MG63 (cell line): Measurements from ENCODE around the gene BTLA. TPM values are rescaled to one million over a fixed set of nuclear protein-coding genes. Genes with fewer than 3 reads are reported as not detected.
"Not testable (repeated sequence)": the region's sequence is repeated elsewhere in the genome, so short reads cannot be mapped to it uniquely, and the experiment has no call there.

Source experiments
- DNase-seq: peaks from one replicate; pipeline ENCODE4 v3.0.0-alpha.2; 2020
- H3K27me3 ChIP-seq: fragments of 250-450 bp; sonication (Bioruptor Pico); 2 replicates; pipeline ENCODE4 v1.5.1; 2020; ENCODE audit warnings: mild to moderate bottlenecking, moderate library complexity
- H3K36me3 ChIP-seq: fragments of 250-450 bp; sonication (Bioruptor Pico); 2 replicates; pipeline ENCODE4 v1.5.1; 2020; ENCODE audit warnings: mild to moderate bottlenecking, moderate library complexity
- H3K4me3 ChIP-seq: fragments of 250-450 bp; sonication (Bioruptor Pico); 2 replicates; pipeline ENCODE4 v1.5.1; 2020; ENCODE audit warnings: mild to moderate bottlenecking, moderate library complexity
- H3K9me3 ChIP-seq: fragments of 250-450 bp; sonication (Bioruptor Pico); 2 replicates; pipeline ENCODE4 v1.5.1; 2020; ENCODE audit warnings: mild to moderate bottlenecking, moderate library complexity
- total RNA-seq: library from RNA; depleted of rRNA; stranded (reverse); fragments of >200 nt; shearing (Covaris generic); gene quantifications from 2 replicates; pipeline ENCODE4 v1.2.3, GENCODE V29; 2014; ENCODE audit warnings: low replicate concordance; rRNA removed

The BTLA gene, protein sequence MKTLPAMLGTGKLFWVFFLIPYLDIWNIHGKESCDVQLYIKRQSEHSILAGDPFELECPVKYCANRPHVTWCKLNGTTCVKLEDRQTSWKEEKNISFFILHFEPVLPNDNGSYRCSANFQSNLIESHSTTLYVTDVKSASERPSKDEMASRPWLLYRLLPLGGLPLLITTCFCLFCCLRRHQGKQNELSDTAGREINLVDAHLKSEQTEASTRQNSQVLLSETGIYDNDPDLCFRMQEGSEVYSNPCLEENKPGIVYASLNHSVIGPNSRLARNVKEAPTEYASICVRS
- total RNA-seq = not detected in 2 replicates

DNA sequence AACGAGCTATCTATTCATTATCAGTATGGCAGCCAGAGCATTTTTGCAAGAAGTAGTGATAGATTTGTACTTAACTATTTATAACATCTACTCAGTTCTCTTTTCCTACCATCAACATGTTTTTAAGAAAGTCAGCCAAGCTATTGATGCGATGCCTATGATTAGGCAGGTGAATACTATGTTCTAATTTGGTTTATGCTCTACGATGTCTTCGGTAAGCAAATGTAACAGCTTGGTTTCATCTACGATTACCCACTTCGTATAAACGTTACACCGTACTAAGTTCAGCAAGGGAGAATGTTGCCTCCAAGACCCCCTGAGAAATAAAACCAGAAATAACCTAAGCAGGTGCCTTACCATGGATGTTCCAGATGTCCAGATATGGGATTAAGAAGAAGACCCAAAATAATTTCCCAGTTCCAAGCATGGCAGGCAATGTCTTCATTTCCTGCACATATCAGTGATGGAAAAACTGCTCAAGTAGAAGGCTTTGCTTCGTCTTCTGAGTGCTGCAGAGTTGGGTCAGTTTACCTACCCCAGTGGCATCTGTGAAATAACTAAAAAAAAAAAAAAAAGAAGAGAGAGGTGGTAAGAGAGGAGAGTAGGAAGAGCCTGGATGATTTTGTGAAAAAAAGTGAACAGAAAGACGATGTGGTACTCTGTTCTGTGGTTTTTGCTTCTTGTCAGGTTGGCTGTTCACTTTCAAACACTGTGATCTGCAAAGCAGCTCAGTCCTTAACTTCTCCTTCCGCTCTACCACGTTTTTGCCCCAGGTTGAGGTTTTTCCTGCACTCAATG lies at the start of gene BTLA:
Gene BTLA, minus strand, starts transcription at position 559 of the 798 bp plus-strand sequence. Its CDS starts 114 bp downstream, at position 445.
- Histone ChIP-seq H3K36me3 (no peaks in the 10 kb centered on the region), H3K4me3 (no peak within 1 kb of the TSS), H3K27me3 (peaks cover 2% of the 10 kb centered on the region), H3K9me3 (no peaks in the 10 kb centered on the region)
- no peak for DNase-seq

DNA sequence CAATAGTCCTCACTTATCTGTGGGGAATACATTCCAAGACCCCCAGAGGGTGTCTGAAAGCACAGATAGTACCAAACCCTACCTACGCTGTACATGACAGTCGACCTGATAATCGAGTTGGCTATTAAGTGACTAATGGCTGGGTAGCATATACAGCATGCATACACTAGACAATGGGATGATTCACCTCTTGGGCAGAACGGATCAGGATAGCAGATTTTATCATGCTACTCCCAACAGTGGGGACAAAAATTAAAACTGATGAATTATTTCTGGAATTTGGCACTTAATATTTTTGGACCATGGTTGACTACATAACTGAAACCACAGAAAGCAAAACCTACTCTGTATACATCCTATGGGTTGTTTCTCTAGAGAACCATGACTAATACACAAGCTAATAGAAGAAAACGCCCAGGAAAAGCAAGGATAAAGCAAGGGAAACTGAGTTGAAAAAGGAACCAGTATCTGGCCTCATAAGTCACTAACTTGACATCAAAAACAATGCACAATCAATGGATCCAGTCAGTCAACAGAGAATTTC lies 47.0 kb upstream of the BTLA start:
- H3K9me3 ChIP-seq = 0 out of 2 replicates have a peak, but pooled peaks cover 1% of the 10 kb centered on the region
- H3K36me3 ChIP-seq = peaks cover 62% of the 10 kb centered on the region
- no peak overlapping the region for H3K4me3 ChIP-seq
- no peaks in the 10 kb centered on the region for H3K27me3 ChIP-seq
- no peak for DNase-seq

DNA sequence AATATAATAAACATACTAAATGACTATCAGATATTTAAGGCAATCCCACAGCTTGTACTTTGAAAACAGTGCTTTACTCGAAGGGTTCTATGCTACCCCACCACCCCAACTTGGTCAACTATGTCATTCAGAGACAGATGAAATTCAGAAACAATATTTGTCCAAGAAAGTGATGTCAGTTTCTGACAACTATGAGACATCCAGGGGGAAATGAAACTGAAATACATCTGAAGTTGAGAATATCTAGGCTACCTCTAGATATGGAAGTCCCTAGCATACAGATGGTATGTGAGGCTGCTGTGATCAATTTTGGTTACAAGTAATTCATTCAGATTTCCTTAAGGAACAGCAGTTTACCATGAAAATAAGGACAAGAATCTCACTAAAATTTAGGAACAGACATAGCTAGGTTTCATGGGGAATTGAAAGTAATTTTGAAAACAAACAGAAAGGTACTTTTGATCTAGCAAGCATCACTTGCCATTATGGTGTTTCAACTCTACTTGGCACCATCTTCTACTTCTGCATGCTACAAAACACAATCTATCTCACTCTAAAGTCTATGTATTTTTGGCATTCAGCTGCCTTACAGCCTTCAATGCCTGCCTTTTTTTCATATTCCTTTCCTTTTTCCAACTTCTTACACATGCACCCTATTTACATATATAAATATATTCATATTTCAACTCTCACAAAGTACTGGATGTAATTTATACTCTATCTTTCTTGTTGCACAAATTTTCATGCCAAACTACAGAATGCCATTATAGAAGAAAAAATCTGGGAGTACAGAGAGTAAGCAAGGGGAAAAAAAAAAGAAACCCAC lies 40.8 kb upstream of the BTLA start:
- Histone ChIP-seq H3K27me3 (no peaks in the 10 kb centered on the region), H3K36me3 (peaks cover 32% of the 10 kb centered on the region), H3K4me3 (no peak overlapping the region)

GRCh38 chr3:112531358-112531781 lies 32.1 kb upstream of the BTLA start:
- Histone ChIP-seq H3K36me3 (peaks cover 33% of the 10 kb centered on the region), H3K4me3 (no peak overlapping the region), H3K9me3 (no peaks in the 10 kb centered on the region), H3K27me3 (no peaks in the 10 kb centered on the region)
- no peak for DNase-seq

More for the DNA sequence above, 40.8 kb upstream of the BTLA start:
- no peak for DNase-seq
- no peaks in the 10 kb centered on the region for H3K9me3 ChIP-seq

DNA sequence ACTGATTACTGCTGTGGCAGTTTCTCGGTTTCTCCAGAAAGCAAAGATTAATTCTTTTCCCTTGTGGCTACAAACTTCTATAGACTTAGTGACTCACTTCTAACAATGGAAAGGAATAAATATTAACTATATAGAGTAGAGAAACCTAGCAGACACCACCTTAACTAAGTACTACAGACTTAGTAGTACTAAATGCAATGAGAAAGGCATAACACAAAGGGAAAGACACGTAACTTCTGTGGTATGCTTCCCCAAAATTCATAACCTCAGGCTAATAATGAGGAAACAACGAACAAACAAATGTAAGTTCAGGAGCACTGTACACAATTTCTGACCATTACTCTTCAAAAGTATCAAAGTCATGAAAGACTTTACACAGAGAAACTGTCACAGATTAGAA lies 31.3 kb upstream of the BTLA start:
- H3K36me3 ChIP-seq = peaks cover 28% of the 10 kb centered on the region
- DNase-seq = no peak

DNA sequence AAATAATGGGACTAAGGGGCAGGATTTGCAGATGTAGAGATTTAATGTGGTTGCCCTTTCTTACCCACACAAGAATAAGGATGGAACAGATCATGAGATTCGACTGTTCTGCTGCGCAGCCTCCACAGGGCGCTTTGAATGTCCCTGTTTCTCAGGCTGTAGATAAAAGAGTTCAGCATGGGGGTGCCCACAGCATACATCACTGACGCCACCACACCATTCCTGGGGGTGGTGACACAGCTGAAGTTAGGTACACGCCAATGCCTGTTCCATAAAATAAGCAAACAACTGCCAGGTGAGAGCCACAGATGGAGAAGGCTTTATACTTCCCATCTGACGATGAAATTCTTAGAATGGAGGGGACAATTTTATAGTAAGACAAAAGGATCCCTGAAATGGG lies 24.9 kb upstream of the BTLA start:
- not testable (repeated sequence) for H3K27me3 ChIP-seq

More for the DNA sequence above, 31.3 kb upstream of the BTLA start:
- no peaks in the 10 kb centered on the region for H3K9me3 ChIP-seq
- H3K4me3 ChIP-seq = no peak overlapping the region
- no peaks in the 10 kb centered on the region for H3K27me3 ChIP-seq

DNA sequence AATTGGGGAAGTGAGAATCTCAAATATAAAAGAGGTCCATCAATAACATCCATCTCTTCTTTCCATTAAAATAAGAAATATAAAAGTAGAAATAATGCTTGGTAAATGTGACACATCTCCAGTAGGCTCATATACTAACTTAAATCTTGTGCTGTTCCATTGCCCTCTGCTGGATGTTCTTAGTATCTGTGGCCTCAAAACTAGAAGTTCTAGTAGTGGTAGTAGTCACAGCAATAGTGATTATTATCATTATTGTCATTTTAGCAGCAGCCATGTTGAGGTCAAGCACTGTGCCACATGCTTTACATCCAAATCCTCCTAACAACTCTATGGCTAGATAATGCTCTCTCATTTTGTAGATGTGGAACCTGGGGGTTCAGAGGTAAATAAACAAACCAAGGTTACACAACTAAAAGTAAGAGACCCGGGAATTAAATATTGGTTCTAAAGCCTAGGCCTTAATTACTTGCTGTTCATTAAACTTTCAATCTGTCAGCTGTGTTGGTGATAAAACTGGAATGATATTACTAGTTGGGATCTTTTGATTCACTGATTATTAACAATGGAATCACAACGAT lies 20.2 kb upstream of the BTLA start:
- H3K27me3 ChIP-seq = no peaks in the 10 kb centered on the region
- H3K9me3 ChIP-seq = no peaks in the 10 kb centered on the region
- H3K4me3 ChIP-seq = no peak overlapping the region
- DNase-seq = peak; percentile 3
- H3K36me3 ChIP-seq = no peaks in the 10 kb centered on the region

More for the DNA sequence above, 24.9 kb upstream of the BTLA start:
- not testable (repeated sequence) for H3K36me3 ChIP-seq, H3K4me3 ChIP-seq, DNase-seq, H3K9me3 ChIP-seq

DNA sequence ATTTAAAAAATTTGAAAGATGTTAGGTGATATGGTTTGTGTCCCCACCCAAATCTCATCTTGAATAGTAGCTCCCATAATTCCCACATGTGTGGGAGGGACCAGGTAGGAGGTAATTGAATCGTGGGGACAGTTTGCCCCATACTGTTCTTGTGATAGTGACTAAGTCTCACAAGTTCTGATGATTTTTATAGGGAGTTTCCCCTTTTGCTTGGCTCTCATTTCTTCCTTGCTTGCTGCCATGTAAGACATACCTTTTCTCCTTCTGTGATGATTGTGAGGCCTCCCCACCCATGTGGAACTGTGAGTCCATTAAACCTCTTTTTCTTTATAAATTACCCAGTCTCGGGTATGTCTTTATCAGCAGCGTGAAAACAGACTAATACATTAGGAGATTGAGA lies 19.7 kb upstream of the BTLA start:
- H3K36me3 ChIP-seq, H3K27me3 ChIP-seq, H3K4me3 ChIP-seq, DNase-seq, H3K9me3 ChIP-seq: not testable (repeated sequence)

DNA sequence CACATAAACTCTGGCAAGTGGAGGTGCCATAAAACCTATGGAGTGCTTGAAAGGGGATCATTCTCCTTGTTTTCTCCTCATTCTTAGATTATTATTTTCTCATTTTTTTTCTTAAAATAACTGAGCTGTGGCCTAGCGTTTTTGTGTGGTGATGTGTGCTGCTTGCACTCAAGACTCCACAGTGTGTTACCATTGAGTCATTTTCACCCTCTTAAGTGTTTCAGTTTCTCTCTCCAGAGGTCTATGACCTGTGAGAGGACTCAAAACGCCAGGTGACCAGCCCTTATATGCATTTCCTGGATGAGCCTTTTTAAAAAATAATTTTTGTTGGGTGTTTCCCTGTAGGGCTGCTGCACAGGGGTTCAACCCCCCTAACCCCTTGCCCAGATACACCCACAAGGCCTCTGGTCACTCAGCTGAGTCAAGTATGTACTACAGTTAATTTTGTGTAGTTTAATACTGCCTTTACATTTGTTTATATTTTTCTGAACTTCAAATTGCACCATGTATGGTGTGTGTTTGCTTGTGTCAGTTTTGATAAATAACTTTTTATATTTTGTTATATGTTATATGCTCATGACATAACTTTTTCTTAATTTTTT lies 15.4 kb upstream of the BTLA start:
- Histone ChIP-seq H3K36me3 (no peaks in the 10 kb centered on the region), H3K27me3 (no peaks in the 10 kb centered on the region), H3K9me3 (peaks cover 5% of the 10 kb centered on the region; the same call in 1 of the 2 replicates), H3K4me3 (no peak overlapping the region)
- no peak for DNase-seq

DNA sequence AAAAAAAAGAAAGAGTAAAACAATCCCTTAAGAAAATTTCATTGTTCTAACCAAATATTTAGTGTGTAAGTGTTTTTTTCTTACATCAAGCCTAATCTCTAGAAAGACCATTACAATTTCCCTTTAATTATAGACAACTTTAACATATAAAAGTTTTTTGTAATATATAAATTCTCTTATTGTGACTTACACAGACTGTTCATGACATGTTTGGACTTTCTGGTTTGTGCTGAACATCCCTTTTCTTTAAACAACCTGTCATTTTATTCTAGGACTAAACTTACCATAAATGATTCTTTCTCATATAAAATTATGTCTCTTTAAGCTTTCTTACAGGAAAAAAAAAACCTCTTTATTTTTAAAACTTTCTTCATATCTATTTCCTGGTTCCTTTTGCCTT lies 13.0 kb upstream of the BTLA start:
- Histone ChIP-seq H3K4me3 (no peak overlapping the region), H3K36me3 (no peaks in the 10 kb centered on the region), H3K9me3 (peaks cover 5% of the 10 kb centered on the region; the same call in 1 of the 2 replicates), H3K27me3 (no peaks in the 10 kb centered on the region)
- DNase-seq = no peak

DNA sequence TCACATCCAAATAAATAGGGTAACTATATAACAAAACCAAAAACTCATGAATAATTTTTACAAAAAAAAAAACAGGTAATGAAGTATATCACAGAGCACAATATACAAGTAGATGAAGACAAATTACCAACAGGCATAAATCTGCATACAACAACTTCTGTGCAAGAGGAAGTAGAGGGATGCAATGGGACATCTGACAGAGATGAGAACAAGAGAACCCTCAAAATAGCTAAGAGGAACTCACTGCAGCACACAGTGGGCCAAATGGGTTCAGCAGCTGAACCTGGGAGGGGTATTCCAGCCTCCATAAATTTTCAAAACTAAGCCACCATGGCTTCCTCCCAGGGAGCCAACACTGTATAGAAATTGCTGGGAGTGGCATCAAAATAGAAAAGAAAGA lies 9.6 kb upstream of the BTLA start:
- no peak for DNase-seq
- peaks cover 5% of the 10 kb centered on the region; the same call in 1 of the 2 replicates for H3K9me3 ChIP-seq
- no peak overlapping the region for H3K4me3 ChIP-seq
- H3K27me3 ChIP-seq = no peaks in the 10 kb centered on the region
- no peaks in the 10 kb centered on the region for H3K36me3 ChIP-seq

DNA sequence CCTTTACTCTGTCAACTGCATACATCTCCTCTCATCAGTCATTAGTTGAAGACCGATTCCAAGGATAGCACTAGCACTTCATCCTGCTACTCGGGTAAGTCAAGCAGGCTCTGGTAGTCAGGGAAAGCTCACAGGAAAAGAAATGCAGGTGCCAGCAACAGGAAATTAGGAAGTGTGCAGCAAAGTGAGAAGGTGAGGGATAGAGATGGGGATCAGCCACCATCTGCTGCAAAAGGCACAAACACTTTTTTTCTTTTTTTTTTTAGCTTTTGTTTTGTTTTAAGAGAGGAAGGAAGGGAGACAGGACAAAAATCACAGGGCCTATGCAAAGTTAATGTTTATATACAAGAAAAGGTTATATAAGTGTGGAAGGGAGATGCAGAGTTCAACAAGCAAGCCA lies 9.0 kb upstream of the BTLA start:
- no peaks in the 10 kb centered on the region for H3K36me3 ChIP-seq
- no peaks in the 10 kb centered on the region for H3K27me3 ChIP-seq
- H3K4me3 ChIP-seq = no peak overlapping the region
- H3K9me3 ChIP-seq = peaks cover 5% of the 10 kb centered on the region; the same call in 1 of the 2 replicates
- no peak for DNase-seq

GRCh38 chr3:112505907-112506306 lies 6.6 kb upstream of the BTLA start:
- Histone ChIP-seq H3K4me3 (no peak overlapping the region), H3K9me3 (no peaks in the 10 kb centered on the region; the same call in 1 of the 2 replicates), H3K27me3 (no peaks in the 10 kb centered on the region), H3K36me3 (no peaks in the 10 kb centered on the region)
- DNase-seq = no peak

DNA sequence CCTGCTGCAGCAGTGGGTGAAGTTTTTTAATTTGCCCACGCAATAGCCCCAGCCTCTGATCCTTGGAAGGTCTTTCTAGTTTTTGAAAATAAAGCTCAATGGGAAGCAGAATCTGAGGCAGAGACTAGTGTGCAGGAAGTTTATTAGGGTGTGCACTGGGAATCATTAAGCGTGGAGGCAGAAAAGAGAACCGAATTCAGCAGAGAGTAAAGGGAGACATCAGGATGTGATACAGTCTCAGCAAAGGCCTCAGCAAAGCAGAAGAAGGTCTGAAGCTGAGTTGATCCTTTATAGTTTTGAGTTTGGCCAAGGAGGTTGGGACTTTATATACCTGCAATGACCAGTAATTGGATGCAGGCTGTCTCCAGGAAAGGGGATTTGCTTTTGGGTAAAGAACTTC lies 4.9 kb upstream of the BTLA start:
- Histone ChIP-seq H3K4me3 (no peak overlapping the region), H3K27me3 (no peaks in the 10 kb centered on the region; the same call in none of the 2 replicates), H3K36me3 (no peaks in the 10 kb centered on the region), H3K9me3 (no peaks in the 10 kb centered on the region)
- no peak for DNase-seq

DNA sequence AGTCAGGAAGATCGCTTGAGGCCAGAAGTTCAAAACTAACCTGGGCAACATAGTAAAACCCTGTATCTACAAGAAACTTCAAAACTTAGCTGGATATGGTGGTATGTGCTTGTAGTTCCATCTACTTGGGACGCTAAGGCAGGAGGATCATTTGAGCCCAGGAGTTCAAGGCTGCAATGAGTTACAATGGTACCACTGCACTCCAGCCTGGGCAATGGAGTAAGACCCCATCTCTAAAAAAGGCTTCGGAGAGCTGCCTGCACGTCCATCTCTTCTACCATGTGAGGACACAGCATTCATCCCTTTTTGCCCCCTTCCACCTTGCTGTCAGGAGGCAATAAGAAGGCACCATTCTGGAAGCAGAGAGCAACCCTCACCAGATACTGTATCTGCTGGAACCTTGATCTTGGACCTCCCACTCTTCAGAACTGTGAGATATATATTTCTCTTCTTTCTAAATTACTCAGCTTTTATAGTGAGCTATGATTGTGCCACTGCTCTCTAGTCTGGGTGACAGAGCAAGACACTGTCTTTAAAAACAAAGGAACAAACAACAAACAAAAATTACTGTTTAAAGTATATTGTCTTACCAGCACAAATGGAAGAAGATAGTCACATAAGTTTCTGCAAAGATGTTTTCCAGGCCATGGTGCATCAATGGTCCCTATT lies 4.2 kb upstream of the BTLA start:
- no peaks in the 10 kb centered on the region for H3K9me3 ChIP-seq
- no peak overlapping the region for H3K4me3 ChIP-seq
- no peak for DNase-seq
- no peaks in the 10 kb centered on the region; the same call in none of the 2 replicates for H3K27me3 ChIP-seq
- H3K36me3 ChIP-seq = no peaks in the 10 kb centered on the region
